ENCODE measurements around the gene SPATA6. TPM values are rescaled to one million over a fixed set of nuclear protein-coding genes. Genes with fewer than 3 reads are reported as not detected.
"Not testable (repeated sequence)": the region's sequence is repeated elsewhere in the genome, so short reads cannot be mapped to it uniquely, and the experiment has no call there.

SPATA6 gene
- total and polyA plus RNA-seq, 2 of the 4 experiments (the other 2 are of a cell fraction), result 1.1 to 2.0 TPM

DNA sequence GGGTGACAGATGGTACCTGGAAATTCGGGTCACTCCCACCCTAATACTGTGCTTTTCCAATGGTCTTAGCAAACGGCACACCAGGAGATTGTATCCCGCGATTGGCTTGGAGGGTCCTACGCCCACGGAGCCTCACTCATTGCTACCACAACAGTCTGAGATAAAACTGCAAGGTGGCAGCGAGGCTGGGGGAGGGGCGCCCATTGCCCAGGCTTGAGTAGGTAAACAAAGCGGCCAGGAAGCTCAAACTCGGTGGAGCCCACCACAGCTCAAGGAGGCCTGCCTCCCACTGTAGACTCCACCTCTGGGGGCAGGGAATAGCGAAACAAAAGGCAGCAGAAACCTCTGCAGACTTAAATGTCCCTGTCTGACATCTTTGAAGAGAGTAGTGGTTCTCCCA, 160.2 kb downstream of the SPATA6 start:
- H3K9me3 ChIP-seq (ENCODE audit: control insufficient read depth, insufficient read depth, low read length); H3K9me1 ChIP-seq (ENCODE audit: insufficient read depth, low read length); H3K18ac ChIP-seq (ENCODE audit: low read depth, low read length); H4K5ac ChIP-seq (ENCODE audit: low read depth, low read length); H3K79me1 ChIP-seq (ENCODE audit: low read depth in 1 of 2, low read length in 2 of 2); DNase-seq; H2BK15ac ChIP-seq (ENCODE audit: low read depth, low read length); H4K20me1 ChIP-seq (ENCODE audit: insufficient read depth, low read length); H2AFZ ChIP-seq (replicated peaks; ENCODE audit: low read length, poor library complexity); BruUV-seq (replicated peaks); CTCF ChIA-PET; ATAC-seq (ENCODE audit: low read depth); H3K4me3 ChIP-seq (ENCODE audit: insufficient read depth, low read depth, low read length); H2BK120ac ChIP-seq (ENCODE audit: low read depth, low read length); H3K9ac ChIP-seq (ENCODE audit: low read depth, low read length); H3K27me3 ChIP-seq (ENCODE audit: control insufficient read depth, insufficient read depth, low read length); H3K36me3 ChIP-seq (ENCODE audit: control insufficient read depth, insufficient read depth, low read length); H3K4me1 ChIP-seq (ENCODE audit: control insufficient read depth, insufficient read depth, low read length); H2BK5ac ChIP-seq (ENCODE audit: low read depth, low read length, poor library complexity, severe bottlenecking); intact Hi-C loops (cut with micrococcal nuclease); dilution Hi-C loops (cut with HindIII; ENCODE audit: low sequenced_read_pairs, unreplicated experiment); H3K27ac ChIP-seq (ENCODE audit: insufficient read depth, low read length); H4K91ac ChIP-seq (ENCODE audit: insufficient read depth, low read depth, low read length); H2AK9ac ChIP-seq (replicated peaks; ENCODE audit: low read depth, low read length, poor library complexity); H3K23ac ChIP-seq (ENCODE audit: low read depth, low read length); H4K8ac ChIP-seq (ENCODE audit: low read depth in 2 of 2, low read length in 2 of 2); H2BK20ac ChIP-seq (ENCODE audit: low read depth, low read length); in situ Hi-C loops (cut with MboI; ENCODE audit: low sequenced_read_pairs); H2AK5ac ChIP-seq (ENCODE audit: low read depth, low read length); POLR2A ChIA-PET (ENCODE audit: unreplicated experiment); H3K14ac ChIP-seq (replicated peaks; ENCODE audit: low read depth, low read length); H3K4me2 ChIP-seq (ENCODE audit: low read depth, low read length); H3K4ac ChIP-seq (ENCODE audit: low read depth, low read length); H3K56ac ChIP-seq (ENCODE audit: extremely low read depth, insufficient read depth, low read length): not testable (repeated sequence)
- no CpG with 5 or more reads among the region's 11 CpGs for WGBS, 2 experiments (ENCODE audit: extremely low coverage in 2 of 2, insufficient read length in 1 of 2)
